Gastrocnemius medialis (tissue), 4 donors: Measurements from ENCODE around the gene FHOD3. TPM values are rescaled to one million over a fixed set of nuclear protein-coding genes. Genes with fewer than 3 reads are reported as not detected.

Experiments used
- ATAC-seq, 2 donors: fragments of 150-250 bp; one replicate each; pipeline ENCODE4 v1.9.1; 2016
- DNase-seq, 2 donors: peaks; one replicate each; pipeline ENCODE4 v3.0.0-alpha.2; 2019
- H3K27ac ChIP-seq, 4 donors: fragments of 200-600 bp; sonication (generic); 1 replicate in 1 of 4; 2 replicates in 3 of 4; pipeline ENCODE4 v1.5.1; 2016 to 2018; ENCODE audit warnings: mild to moderate bottlenecking in 2 of 4, moderate library complexity in 1 of 4
- H3K27me3 ChIP-seq, 3 donors: fragments of 200-600 bp; sonication (generic) in 2 of 3; 1 replicate in 1 of 3; 2 replicates in 2 of 3; pipeline versions ENCODE4 v1.5.1 to v1.6.0; 2016 to 2019; ENCODE audit warnings: mild to moderate bottlenecking in 1 of 3, moderate library complexity in 1 of 3
- H3K36me3 ChIP-seq, 2 donors: fragments of 200-600 bp; sonication (generic) in 1 of 2; one replicate each; pipeline ENCODE4 v1.5.1; 2017 to 2018
- H3K4me1 ChIP-seq, 2 donors: fragments of 200-600 bp; sonication (generic) in 1 of 2; one replicate each; pipeline ENCODE4 v1.5.1; 2016 to 2017; ENCODE audit warnings: mild to moderate bottlenecking in 2 of 2
- H3K4me3 ChIP-seq, 4 donors: fragments of 200-600 bp; sonication (generic) in 3 of 4; 1 replicate in 1 of 4; 2 replicates in 3 of 4; pipeline ENCODE4 v1.5.1; 2016 to 2019; ENCODE audit warnings: mild to moderate bottlenecking in 2 of 4
- H3K9me3 ChIP-seq, 3 donors: fragments of 200-600 bp; sonication (generic) in 2 of 3; 1 replicate in 1 of 3; 2 replicates in 2 of 3; pipeline ENCODE4 v1.5.1; 2016 to 2019
- POLR2A ChIP-seq, 2 donors: fragments of 450-650 bp; IDR thresholded peaks; one replicate each; pipeline ENCODE4 v1.6.1; 2017; ENCODE audit warnings: antibody characterized with exemption in 2 of 2, mild to moderate bottlenecking in 2 of 2, moderate library complexity in 2 of 2
- in situ Hi-C, 4 donors: fragments of 200-750 bp; cut with MboI; loops; one replicate each; pipeline versions ENCODE4 v1.15.0 to v1.8.0; 2017; ENCODE audit warnings: low sequenced_read_pairs in 4 of 4
- intact Hi-C: fragments of 100-400 bp; cut with DNase I; formaldehyde crosslinking; loops from one replicate; pipeline ENCODE4 v1.15.1; 2023; ENCODE audit warnings: low total_unique reads
- total RNA-seq, 4 donors: library from RNA; depleted of rRNA; stranded (reverse); fragments of >200 nt; gene quantifications; one replicate each; pipeline versions ENCODE4 v1.1.0 to v1.2.3, GENCODE V29; 2016
- TF ChIP-seq, protein P1 (sequence below), 5 experiments: fragments of 450-650 bp in 3 of 5; fragments of 200-600 bp in 2 of 5; sonication (generic) in 2 of 5; IDR thresholded peaks in 4 of 5; conservative IDR thresholded peaks in 1 of 5; 1 replicate in 4 of 5; 2 replicates in 1 of 5; pipeline ENCODE4 v1.5.1; 2016 to 2019; ENCODE audit warnings: antibody characterized with exemption in 5 of 5, mild to moderate bottlenecking in 3 of 5, moderate library complexity in 3 of 5

FHOD3 gene
- total RNA-seq, 4 donors from 2014 or later = 10.0 to 32.5 (median 17.0) TPM

DNA sequence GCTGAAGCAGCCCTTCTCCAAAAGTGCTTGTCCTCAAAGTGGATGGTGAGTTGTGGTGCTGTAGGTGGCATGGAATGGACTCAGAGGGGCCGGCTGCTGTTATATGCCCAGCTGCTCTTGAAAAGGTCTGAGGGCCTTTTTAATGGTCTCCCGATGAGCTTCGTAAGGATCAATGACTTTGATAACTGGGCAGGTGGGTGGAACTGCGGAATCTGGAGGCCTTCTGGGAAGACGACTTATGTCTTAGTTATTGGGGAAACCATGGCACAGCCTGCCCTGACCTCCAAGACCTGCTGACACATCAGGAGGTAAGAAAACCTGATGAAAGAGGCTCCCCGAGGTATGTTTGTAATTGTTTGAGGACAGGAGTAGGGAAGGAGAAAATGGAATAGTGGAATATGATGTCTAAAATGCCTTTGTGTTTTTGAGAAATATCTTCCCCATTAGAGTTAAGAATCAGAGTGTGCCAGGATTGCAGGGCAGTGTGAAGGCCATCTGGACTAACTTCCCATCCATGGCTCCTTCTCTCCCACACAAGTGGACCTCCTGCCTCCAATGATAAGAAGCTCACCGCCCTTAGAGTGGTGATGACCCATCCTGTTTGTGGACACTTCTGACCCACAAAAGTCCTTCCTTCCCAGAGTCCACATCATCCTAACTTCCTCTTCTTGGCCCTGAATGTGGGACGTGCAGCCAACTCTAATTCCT is 236.1 kb downstream of the FHOD3 start:
- Histone ChIP-seq H3K9me3 (no peaks in the 10 kb centered on the region), H3K4me3 (no peak overlapping the region), H3K27ac (no peak overlapping the region), H3K4me1 (no peaks in the 10 kb centered on the region), H3K36me3 (no peaks in the 10 kb centered on the region), H3K27me3 (no peaks in the 10 kb centered on the region)
- ATAC-seq (no peak), DNase-seq (no peak)
- intact Hi-C loops (no loop called here), in situ Hi-C loops (no loop called here)
- TF ChIP-seq, protein P1, sequence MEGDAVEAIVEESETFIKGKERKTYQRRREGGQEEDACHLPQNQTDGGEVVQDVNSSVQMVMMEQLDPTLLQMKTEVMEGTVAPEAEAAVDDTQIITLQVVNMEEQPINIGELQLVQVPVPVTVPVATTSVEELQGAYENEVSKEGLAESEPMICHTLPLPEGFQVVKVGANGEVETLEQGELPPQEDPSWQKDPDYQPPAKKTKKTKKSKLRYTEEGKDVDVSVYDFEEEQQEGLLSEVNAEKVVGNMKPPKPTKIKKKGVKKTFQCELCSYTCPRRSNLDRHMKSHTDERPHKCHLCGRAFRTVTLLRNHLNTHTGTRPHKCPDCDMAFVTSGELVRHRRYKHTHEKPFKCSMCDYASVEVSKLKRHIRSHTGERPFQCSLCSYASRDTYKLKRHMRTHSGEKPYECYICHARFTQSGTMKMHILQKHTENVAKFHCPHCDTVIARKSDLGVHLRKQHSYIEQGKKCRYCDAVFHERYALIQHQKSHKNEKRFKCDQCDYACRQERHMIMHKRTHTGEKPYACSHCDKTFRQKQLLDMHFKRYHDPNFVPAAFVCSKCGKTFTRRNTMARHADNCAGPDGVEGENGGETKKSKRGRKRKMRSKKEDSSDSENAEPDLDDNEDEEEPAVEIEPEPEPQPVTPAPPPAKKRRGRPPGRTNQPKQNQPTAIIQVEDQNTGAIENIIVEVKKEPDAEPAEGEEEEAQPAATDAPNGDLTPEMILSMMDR (IDR thresholded peaks at IDR 0.05 in 4 of 5, conservative IDR thresholded peaks at IDR 0.05 in 1 of 5) = no peak
- no peak for TF ChIP-seq POLR2A (IDR thresholded peaks at IDR 0.05)

DNA sequence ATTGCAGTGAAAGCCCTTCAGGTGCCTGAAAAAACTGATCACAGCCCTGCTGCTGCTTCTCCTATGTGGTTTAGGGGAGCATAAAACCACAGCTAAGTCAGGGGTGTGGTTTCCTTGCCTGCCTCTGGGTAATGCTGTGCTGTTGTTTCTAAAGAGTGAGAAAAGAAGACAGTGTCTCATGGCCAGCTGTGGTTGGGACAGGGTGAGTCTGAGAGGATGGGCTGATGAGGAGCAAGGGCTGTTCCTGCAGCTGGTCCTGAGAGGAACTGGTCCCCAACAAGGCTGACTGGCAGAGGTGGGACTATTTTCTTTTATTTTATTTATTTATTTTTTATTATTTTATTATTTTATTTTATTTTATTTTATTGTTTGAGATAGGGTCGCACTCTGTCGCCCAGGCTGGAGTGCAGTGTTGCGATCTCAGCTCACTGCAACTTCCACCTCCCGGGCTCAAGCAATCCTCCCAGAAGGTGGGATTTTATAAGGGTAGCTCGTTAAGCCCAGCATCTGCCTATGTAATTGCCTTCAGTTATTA is 236.7 kb downstream of the FHOD3 start:
- DNase-seq (no peak), ATAC-seq (no peak)
- TF ChIP-seq POLR2A (IDR thresholded peaks at IDR 0.05) = no peak
- TF ChIP-seq, protein P1 (IDR thresholded peaks at IDR 0.05 in 4 of 5, conservative IDR thresholded peaks at IDR 0.05 in 1 of 5) = no peak
- Histone ChIP-seq H3K36me3 (no peaks in the 10 kb centered on the region), H3K4me1 (no peaks in the 10 kb centered on the region), H3K4me3 (no peak overlapping the region), H3K9me3 (no peaks in the 10 kb centered on the region), H3K27ac (no peak overlapping the region), H3K27me3 (no peaks in the 10 kb centered on the region)
- intact Hi-C loops (no loop called here), in situ Hi-C loops (no loop called here)

DNA sequence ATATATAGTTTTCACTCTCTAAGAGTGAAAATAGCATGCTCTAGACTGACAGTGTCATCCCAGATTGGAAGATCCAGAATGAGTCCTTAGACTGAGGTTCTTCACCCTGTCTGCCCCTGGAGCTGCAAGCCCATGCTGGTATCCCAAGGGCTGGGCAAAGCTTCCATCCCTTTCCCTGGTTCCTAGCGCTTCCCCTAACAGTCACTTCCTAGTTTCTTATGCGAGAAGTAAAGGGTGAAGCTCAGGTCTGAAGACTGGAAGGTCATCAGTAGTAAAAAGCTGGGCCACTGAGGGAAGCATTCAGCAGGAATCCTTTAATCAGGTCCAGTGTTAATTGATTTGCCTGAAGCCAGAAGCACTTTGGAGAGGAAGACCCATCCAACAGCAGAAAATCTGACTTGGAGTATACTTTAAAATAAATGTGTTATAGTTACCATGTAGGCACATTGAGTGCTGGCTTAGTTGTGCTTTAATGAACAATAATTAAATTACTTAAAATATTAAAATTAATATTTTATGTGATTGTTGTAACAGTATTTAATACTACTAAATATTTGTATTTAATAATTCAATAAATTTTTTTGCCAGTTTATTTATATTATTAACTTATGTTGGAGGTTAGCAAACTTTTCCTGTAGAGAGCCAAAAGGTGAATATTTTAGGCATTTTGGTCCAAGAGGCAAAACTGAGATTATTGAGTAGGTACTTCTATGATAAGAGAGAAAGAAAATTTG is 237.9 kb downstream of the FHOD3 start:
- ATAC-seq (no peak), DNase-seq (no peak)
- intact Hi-C loops = no loop called here
- Histone ChIP-seq H3K27ac (no peak overlapping the region), H3K4me1 (no peaks in the 10 kb centered on the region), H3K36me3 (no peaks in the 10 kb centered on the region), H3K27me3 (no peaks in the 10 kb centered on the region), H3K4me3 (no peak overlapping the region), H3K9me3 (no peaks in the 10 kb centered on the region)
- in situ Hi-C loops = no loop called here
- TF ChIP-seq, protein P1 (IDR thresholded peaks at IDR 0.05 in 4 of 5, conservative IDR thresholded peaks at IDR 0.05 in 1 of 5) = no peak
- no peak for TF ChIP-seq POLR2A (IDR thresholded peaks at IDR 0.05)

DNA sequence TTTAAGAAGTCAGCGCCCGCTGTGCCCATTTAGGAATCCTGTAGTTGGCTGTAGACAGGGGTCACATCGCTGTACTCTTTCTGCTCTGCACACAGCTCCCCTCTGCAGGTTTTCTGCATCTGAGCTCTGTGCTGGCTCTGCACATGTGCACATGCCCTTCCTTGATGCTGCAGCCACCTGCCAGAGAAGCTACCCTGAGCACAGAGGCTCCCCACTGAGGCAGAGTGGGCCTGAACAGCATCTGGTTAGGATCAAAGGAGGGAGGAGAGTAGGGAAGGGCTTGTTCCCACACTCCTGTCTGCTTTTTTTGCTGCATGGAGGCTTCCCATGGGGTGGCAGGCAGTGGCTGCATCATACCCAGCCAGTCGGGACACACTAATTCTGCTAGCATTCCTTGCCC is 238.9 kb downstream of the FHOD3 start:
- ATAC-seq = no peak
- no peak for DNase-seq
- in situ Hi-C loops = no loop called here
- H3K27me3 ChIP-seq = no peaks in the 10 kb centered on the region
- no peaks in the 10 kb centered on the region for H3K4me1 ChIP-seq
- TF ChIP-seq, protein P1 (IDR thresholded peaks at IDR 0.05 in 4 of 5, conservative IDR thresholded peaks at IDR 0.05 in 1 of 5) = no peak
- no peak for TF ChIP-seq POLR2A (IDR thresholded peaks at IDR 0.05)
- no peak overlapping the region for H3K4me3 ChIP-seq
- no peaks in the 10 kb centered on the region for H3K36me3 ChIP-seq
- H3K9me3 ChIP-seq = no peaks in the 10 kb centered on the region
- intact Hi-C loops = no loop called here
- H3K27ac ChIP-seq = no peak overlapping the region
